Endothelial cell (in vitro differentiated cells): Measurements from ENCODE around the gene CBX2. TPM values are rescaled to one million over a fixed set of nuclear protein-coding genes. Genes with fewer than 3 reads are reported as not detected.

Source experiments
- DNase-seq: peaks from one replicate; pipeline ENCODE4 v3.0.0; 2021; ENCODE audit warnings: low spot score
- H3K27ac Mint-ChIP-seq: one replicate; pipeline ENCODE4 v1.8.0; 2021; ENCODE audit warnings: mixed read lengths, inconsistent platforms; ENCODE audit not compliant: unreplicated experiment
- H3K27me3 Mint-ChIP-seq: one replicate; pipeline ENCODE4 v1.8.0; 2021; ENCODE audit warnings: mild to moderate bottlenecking, moderate library complexity, mixed read lengths, inconsistent platforms; ENCODE audit not compliant: unreplicated experiment
- H3K36me3 Mint-ChIP-seq: one replicate; pipeline ENCODE4 v1.8.0; 2021; ENCODE audit warnings: mild to moderate bottlenecking, low read depth, mixed read lengths, inconsistent platforms; ENCODE audit not compliant: unreplicated experiment
- H3K4me1 Mint-ChIP-seq: one replicate; pipeline ENCODE4 v1.8.0; 2021; ENCODE audit warnings: mild to moderate bottlenecking, mixed read lengths, inconsistent platforms; ENCODE audit not compliant: unreplicated experiment
- H3K4me3 Mint-ChIP-seq: one replicate; pipeline ENCODE4 v1.8.0; 2021; ENCODE audit warnings: mild to moderate bottlenecking, mixed read lengths, inconsistent platforms; ENCODE audit not compliant: unreplicated experiment
- H3K9me3 Mint-ChIP-seq: one replicate; pipeline ENCODE4 v1.8.0; 2021; ENCODE audit warnings: mixed read lengths, inconsistent platforms; ENCODE audit not compliant: unreplicated experiment
- total RNA-seq: library from RNA; stranded (reverse); fragmentation: NEBNext Ultra II Directional; extraction: Animal tissue kit (Norgen Biotek cat#: 25700); gene quantifications from one replicate; pipeline ENCODE4 v1.2.1, GENCODE V29; 2021; ENCODE audit not compliant: unreplicated experiment
- TF ChIP-seq, protein P1 (sequence below): fragments of 200-600 bp; sonication (generic); IDR thresholded peaks from one replicate; pipeline ENCODE4 v1.5.0; 2021; ENCODE audit warnings: antibody characterized with exemption; ENCODE audit not compliant: unreplicated experiment

CBX2 gene
- total RNA-seq, 1 donor from 2014 or later: 50.0 TPM

GRCh38 chr17:79832218-79833109 is 54.5 kb downstream of the CBX2 start:
- H3K27ac Mint-ChIP-seq: no peak overlapping the region
- peaks cover 13% of the 10 kb centered on the region for H3K4me1 Mint-ChIP-seq
- peaks cover 4% of the 10 kb centered on the region for H3K36me3 Mint-ChIP-seq
- H3K4me3 Mint-ChIP-seq: no peak overlapping the region
- H3K27me3 Mint-ChIP-seq: peaks cover 41% of the 10 kb centered on the region
- no peaks in the 10 kb centered on the region for H3K9me3 Mint-ChIP-seq
- DNase-seq: no peak
- TF ChIP-seq, protein P1, sequence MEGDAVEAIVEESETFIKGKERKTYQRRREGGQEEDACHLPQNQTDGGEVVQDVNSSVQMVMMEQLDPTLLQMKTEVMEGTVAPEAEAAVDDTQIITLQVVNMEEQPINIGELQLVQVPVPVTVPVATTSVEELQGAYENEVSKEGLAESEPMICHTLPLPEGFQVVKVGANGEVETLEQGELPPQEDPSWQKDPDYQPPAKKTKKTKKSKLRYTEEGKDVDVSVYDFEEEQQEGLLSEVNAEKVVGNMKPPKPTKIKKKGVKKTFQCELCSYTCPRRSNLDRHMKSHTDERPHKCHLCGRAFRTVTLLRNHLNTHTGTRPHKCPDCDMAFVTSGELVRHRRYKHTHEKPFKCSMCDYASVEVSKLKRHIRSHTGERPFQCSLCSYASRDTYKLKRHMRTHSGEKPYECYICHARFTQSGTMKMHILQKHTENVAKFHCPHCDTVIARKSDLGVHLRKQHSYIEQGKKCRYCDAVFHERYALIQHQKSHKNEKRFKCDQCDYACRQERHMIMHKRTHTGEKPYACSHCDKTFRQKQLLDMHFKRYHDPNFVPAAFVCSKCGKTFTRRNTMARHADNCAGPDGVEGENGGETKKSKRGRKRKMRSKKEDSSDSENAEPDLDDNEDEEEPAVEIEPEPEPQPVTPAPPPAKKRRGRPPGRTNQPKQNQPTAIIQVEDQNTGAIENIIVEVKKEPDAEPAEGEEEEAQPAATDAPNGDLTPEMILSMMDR: no peak

DNA sequence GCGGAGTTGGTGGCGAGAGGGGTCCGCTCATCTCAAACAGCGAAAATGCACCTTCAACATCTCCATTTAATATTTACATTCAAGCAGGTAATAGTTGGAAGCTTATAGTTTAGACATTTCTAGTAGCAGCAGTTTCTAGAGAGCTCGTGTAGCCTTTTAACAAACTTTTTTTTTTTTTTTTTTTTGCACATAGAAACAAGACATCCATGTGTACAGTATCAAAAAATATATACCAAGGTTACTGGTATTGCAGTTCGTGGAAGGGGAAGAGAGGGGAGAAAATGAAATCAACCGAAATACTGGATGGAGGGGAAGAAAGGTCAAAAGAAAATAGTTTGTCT is 55.1 kb downstream of the CBX2 start:
- Mint-ChIP-seq H3K9me3 (no peaks in the 10 kb centered on the region), H3K4me1 (peaks cover 16% of the 10 kb centered on the region), H3K27me3 (peaks cover 40% of the 10 kb centered on the region), H3K36me3 (peaks cover 4% of the 10 kb centered on the region), H3K4me3 (no peak overlapping the region), H3K27ac (no peak overlapping the region)
- no peak for DNase-seq
- TF ChIP-seq, protein P1: no peak

DNA sequence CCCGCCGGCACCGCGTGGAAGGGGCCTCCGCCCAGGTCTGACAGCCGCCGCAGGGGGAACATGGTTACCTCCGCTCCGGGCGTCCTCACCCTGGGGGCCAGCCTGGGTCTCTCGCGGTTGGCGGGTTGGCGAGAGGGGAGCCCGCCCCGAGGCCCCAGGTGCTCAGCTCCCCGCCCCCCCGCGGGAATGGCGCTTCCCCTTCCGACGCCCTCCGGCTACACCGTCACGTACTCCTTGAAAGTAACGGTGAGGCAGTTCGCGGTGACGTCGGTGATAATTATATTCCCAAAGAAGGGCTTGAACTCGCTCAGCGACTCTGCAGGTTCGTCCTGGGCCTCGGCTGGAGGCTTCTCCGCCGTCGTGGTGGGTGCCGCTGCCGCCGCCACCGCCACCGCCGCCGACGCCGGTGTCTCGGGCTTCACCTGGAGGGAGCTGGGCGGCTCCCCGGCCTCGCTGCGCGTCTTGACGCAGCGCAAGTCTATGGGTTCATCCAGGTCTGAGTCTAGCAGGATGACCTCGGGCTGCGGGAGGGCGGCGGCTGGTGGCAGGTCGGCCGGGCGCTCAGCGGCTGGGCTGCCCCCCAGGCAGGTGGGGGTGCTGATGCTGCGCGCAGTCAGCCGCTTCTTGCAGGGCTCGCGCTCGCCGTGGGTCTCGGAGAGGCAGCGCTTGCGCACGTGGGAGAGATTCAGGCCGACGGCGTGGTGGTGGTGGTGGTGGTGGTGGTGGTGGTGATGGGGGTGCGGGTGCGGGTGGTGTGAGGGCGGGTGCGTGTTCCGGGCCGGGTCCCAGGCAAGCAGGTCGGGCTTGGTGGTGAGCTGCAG is 56.0 kb downstream of the CBX2 start:
- H3K9me3 Mint-ChIP-seq: no peaks in the 10 kb centered on the region
- H3K36me3 Mint-ChIP-seq: peaks cover 4% of the 10 kb centered on the region
- peaks cover 44% of the 10 kb centered on the region for H3K27me3 Mint-ChIP-seq
- TF ChIP-seq, protein P1: no peak
- no peak overlapping the region for H3K27ac Mint-ChIP-seq
- peaks cover 12% of the 10 kb centered on the region for H3K4me1 Mint-ChIP-seq
- no peak for DNase-seq
- no peak overlapping the region for H3K4me3 Mint-ChIP-seq

DNA sequence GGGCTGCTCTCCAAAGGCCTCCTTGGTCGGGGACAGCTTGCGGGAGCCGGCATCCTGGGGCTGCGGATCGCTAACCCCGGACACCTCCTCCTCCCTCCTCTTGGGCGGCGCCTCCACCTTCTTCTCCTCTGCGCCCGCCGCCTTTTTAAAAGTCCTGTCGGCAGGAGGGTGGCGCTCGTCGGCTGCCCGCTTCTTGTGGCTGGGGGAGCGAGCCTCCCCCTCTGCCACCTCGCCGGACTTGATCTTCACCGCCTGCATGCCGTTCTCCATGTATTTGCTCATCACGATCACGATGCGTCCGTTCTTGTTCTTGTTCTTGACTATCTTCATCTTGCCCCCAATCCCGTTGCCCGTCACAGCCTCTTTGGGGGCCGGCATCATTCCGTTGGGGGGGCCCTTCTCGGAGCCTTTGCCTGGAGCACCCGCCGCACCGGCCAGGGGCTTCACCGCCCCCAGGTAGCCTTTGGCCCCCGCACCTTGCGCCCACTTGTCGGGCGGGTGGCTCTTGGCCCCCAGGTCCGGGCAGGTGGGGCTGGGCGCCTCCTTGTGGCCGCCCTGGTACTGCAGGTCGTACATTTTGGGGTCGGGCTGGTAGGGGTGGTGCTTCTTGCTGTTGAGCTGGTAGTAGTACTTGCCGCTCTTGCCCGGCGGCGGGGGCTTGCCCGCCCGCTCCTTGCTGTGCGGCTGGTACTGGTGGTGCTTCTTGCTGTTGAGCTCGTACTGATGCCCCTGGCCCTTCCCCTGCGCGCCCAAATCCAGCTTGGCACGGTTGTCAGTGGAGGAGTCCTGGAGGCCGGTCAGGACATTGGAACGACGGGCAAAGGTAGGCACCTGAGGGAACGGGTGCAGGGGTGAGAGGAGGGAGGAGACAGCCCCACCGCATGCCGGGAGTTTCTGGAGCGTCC is 56.9 kb downstream of the CBX2 start:
- H3K27ac Mint-ChIP-seq: no peak overlapping the region
- H3K36me3 Mint-ChIP-seq: peaks cover 4% of the 10 kb centered on the region
- peaks cover 8% of the 10 kb centered on the region for H3K4me1 Mint-ChIP-seq
- peaks cover 40% of the 10 kb centered on the region for H3K27me3 Mint-ChIP-seq
- TF ChIP-seq, protein P1: peak; percentile 99
- H3K9me3 Mint-ChIP-seq: no peaks in the 10 kb centered on the region
- H3K4me3 Mint-ChIP-seq: peak overlapping the region; percentile 74
- DNase-seq: peak; percentile 69
